ENCODE measurements around the gene FBXL4.
A peak's percentile ranks its signal among the peaks of the same experiment; 100 is the strongest.
"Not testable (repeated sequence)": the region's sequence is repeated elsewhere in the genome, so short reads cannot be mapped to it uniquely, and the experiment has no call there.

Gene FBXL4

GRCh38 chr6:98932381-98932780 is 15.4 kb downstream of the FBXL4 start:
- no peaks in the 10 kb centered on the region for H3K9me3 Mint-ChIP-seq
- ATAC-seq (replicated peaks) (peak in 1 of 2 donors; percentile 23), DNase-seq (no peak)
- H3K4me1 Mint-ChIP-seq = peaks cover 38 to 58% of the 10 kb centered on the region in 2 donors
- H3K4me3 Mint-ChIP-seq = peak overlapping the region; percentile 11 to 32
- H3K27me3 Mint-ChIP-seq = no peaks in the 10 kb centered on the region
- no peak overlapping the region for H3K27ac Mint-ChIP-seq
- H3K36me3 Mint-ChIP-seq = peaks cover 16 to 20% of the 10 kb centered on the region in 2 donors

- no peak overlapping the region for H3K27ac Mint-ChIP-seq
- DNase-seq (no peak), ATAC-seq (replicated peaks) (no peak)
- H3K27me3 Mint-ChIP-seq = no peaks in the 10 kb centered on the region
- no peak overlapping the region for H3K4me3 Mint-ChIP-seq
- H3K36me3 Mint-ChIP-seq = peaks cover 18 to 22% of the 10 kb centered on the region in 2 donors
- H3K4me1 Mint-ChIP-seq = peaks cover 37 to 55% of the 10 kb centered on the region in 2 donors
- no peaks in the 10 kb centered on the region for H3K9me3 Mint-ChIP-seq
Measured at GRCh38 chr6:98931696-98932095, 16.1 kb downstream of the FBXL4 start.

GRCh38 chr6:98929498-98930060 is 18.2 kb downstream of the FBXL4 start:
- peaks cover 25 to 26% of the 10 kb centered on the region in 2 donors for H3K36me3 Mint-ChIP-seq
- peak overlapping the region in 1 of 2 donors; percentile 22 for H3K4me3 Mint-ChIP-seq
- no peaks in the 10 kb centered on the region for H3K27me3 Mint-ChIP-seq
- no peak for DNase-seq
- ATAC-seq (replicated peaks) = peak; percentile 59 to 83
- H3K27ac Mint-ChIP-seq = no peak overlapping the region
- no peaks in the 10 kb centered on the region for H3K9me3 Mint-ChIP-seq
- H3K4me1 Mint-ChIP-seq = peaks cover 33 to 57% of the 10 kb centered on the region in 2 donors

- ATAC-seq (replicated peaks) = peak; percentile 72 to 77
- Mint-ChIP-seq H3K36me3 (peaks cover 26 to 29% of the 10 kb centered on the region in 2 donors), H3K27me3 (no peaks in the 10 kb centered on the region), H3K9me3 (no peaks in the 10 kb centered on the region), H3K4me3 (no peak overlapping the region), H3K4me1 (peaks cover 29 to 55% of the 10 kb centered on the region in 2 donors), H3K27ac (peak overlapping the region; percentile 37)
- DNase-seq = no peak
Measured at GRCh38 chr6:98928688-98929087, 19.1 kb downstream of the FBXL4 start.

- Mint-ChIP-seq H3K4me1 (peaks cover 23 to 43% of the 10 kb centered on the region in 2 donors), H3K27ac (no peak overlapping the region), H3K9me3 (no peaks in the 10 kb centered on the region), H3K27me3 (no peaks in the 10 kb centered on the region), H3K36me3 (peaks cover 32 to 35% of the 10 kb centered on the region in 2 donors), H3K4me3 (no peak overlapping the region)
- ATAC-seq (replicated peaks) = no peak
- DNase-seq = no peak
Measured at GRCh38 chr6:98927534-98927933, 20.2 kb downstream of the FBXL4 start.

GRCh38 chr6:98925831-98926230 is 21.9 kb downstream of the FBXL4 start:
- ATAC-seq (replicated peaks) (no peak), DNase-seq (no peak)
- Mint-ChIP-seq H3K4me1 (peaks cover 18 to 42% of the 10 kb centered on the region in 2 donors), H3K4me3 (no peak overlapping the region), H3K27me3 (no peaks in the 10 kb centered on the region), H3K36me3 (peaks cover 35 to 38% of the 10 kb centered on the region in 2 donors), H3K27ac (no peak overlapping the region), H3K9me3 (no peaks in the 10 kb centered on the region)

- no peak for ATAC-seq (replicated peaks)
- Mint-ChIP-seq H3K27me3 (no peaks in the 10 kb centered on the region), H3K27ac (no peak overlapping the region), H3K4me1 (peaks cover 15 to 36% of the 10 kb centered on the region in 2 donors), H3K4me3 (no peak overlapping the region), H3K9me3 (no peaks in the 10 kb centered on the region), H3K36me3 (peaks cover 31 to 33% of the 10 kb centered on the region in 2 donors)
- no peak for DNase-seq
Measured at GRCh38 chr6:98924647-98925046, 23.1 kb downstream of the FBXL4 start.

- H3K27me3 Mint-ChIP-seq = no peaks in the 10 kb centered on the region
- no peak overlapping the region for H3K4me3 Mint-ChIP-seq
- H3K27ac Mint-ChIP-seq = peak overlapping the region; percentile 71
- no peaks in the 10 kb centered on the region for H3K9me3 Mint-ChIP-seq
- DNase-seq = no peak
- ATAC-seq (replicated peaks) = peak; percentile 61
- peaks cover 8 to 19% of the 10 kb centered on the region in 2 donors for H3K4me1 Mint-ChIP-seq
- H3K36me3 Mint-ChIP-seq = peaks cover 17 to 22% of the 10 kb centered on the region in 2 donors
Measured at GRCh38 chr6:98920904-98921431, 26.8 kb downstream of the FBXL4 start.

- H3K27ac Mint-ChIP-seq; ATAC-seq (replicated peaks); H3K4me3 Mint-ChIP-seq; H3K4me1 Mint-ChIP-seq; DNase-seq; H3K27me3 Mint-ChIP-seq: not testable (repeated sequence)
- Mint-ChIP-seq H3K36me3 (peaks cover 44 to 55% of the 10 kb centered on the region in 2 donors), H3K9me3 (peaks cover 15 to 19% of the 10 kb centered on the region in 2 donors)
Measured at GRCh38 chr6:98910946-98911345, 36.8 kb downstream of the FBXL4 start.

- ATAC-seq (replicated peaks) = no peak
- peaks cover 46 to 58% of the 10 kb centered on the region in 2 donors for H3K36me3 Mint-ChIP-seq
Measured at GRCh38 chr6:98909236-98909635, 38.5 kb downstream of the FBXL4 start.

GRCh38 chr6:98906342-98906741 is 41.4 kb downstream of the FBXL4 start:
- not testable (repeated sequence) for H3K27me3 Mint-ChIP-seq; ATAC-seq (replicated peaks); H3K9me3 Mint-ChIP-seq; H3K4me3 Mint-ChIP-seq; DNase-seq; H3K27ac Mint-ChIP-seq; H3K4me1 Mint-ChIP-seq
- H3K36me3 Mint-ChIP-seq = peaks cover 25 to 39% of the 10 kb centered on the region in 2 donors

More at GRCh38 chr6:98909236-98909635, 38.5 kb downstream of the FBXL4 start:
- H3K9me3 Mint-ChIP-seq = peaks cover 15 to 19% of the 10 kb centered on the region in 2 donors
- H3K27me3 Mint-ChIP-seq = no peaks in the 10 kb centered on the region
- DNase-seq = no peak
- H3K4me1 Mint-ChIP-seq = peaks cover 3 to 9% of the 10 kb centered on the region in 2 donors
- no peak overlapping the region for H3K27ac Mint-ChIP-seq
- H3K4me3 Mint-ChIP-seq = no peak overlapping the region

- ATAC-seq (replicated peaks) (no peak), DNase-seq (no peak)
- Mint-ChIP-seq H3K36me3 (peaks cover 28 to 44% of the 10 kb centered on the region in 2 donors), H3K4me1 (peaks cover 4 to 9% of the 10 kb centered on the region in 2 donors), H3K9me3 (peaks cover 0 to 8% of the 10 kb centered on the region in 2 donors), H3K27ac (no peak overlapping the region), H3K4me3 (no peak overlapping the region), H3K27me3 (no peaks in the 10 kb centered on the region)
Measured at GRCh38 chr6:98905759-98906158, 42.0 kb downstream of the FBXL4 start.

- H3K36me3 Mint-ChIP-seq = peaks cover 26 to 50% of the 10 kb centered on the region in 2 donors
- no peak for DNase-seq
- peaks cover 1 to 3% of the 10 kb centered on the region in 2 donors for H3K4me1 Mint-ChIP-seq
Measured at GRCh38 chr6:98904096-98904495, 43.6 kb downstream of the FBXL4 start.

GRCh38 chr6:98900706-98901105 is 47.0 kb downstream of the FBXL4 start:
- Mint-ChIP-seq H3K9me3 (peaks cover 2 to 3% of the 10 kb centered on the region in 2 donors), H3K4me3 (no peak overlapping the region), H3K27ac (no peak overlapping the region), H3K27me3 (no peaks in the 10 kb centered on the region), H3K36me3 (peaks cover 34 to 46% of the 10 kb centered on the region in 2 donors), H3K4me1 (peaks cover 6 to 14% of the 10 kb centered on the region in 2 donors)
- no peak for DNase-seq
- no peak for ATAC-seq (replicated peaks)

More at GRCh38 chr6:98904096-98904495, 43.6 kb downstream of the FBXL4 start:
- H3K9me3 Mint-ChIP-seq = peaks cover 0 to 10% of the 10 kb centered on the region in 2 donors
- no peak overlapping the region for H3K27ac Mint-ChIP-seq
- no peak overlapping the region for H3K4me3 Mint-ChIP-seq
- H3K27me3 Mint-ChIP-seq = no peaks in the 10 kb centered on the region
- no peak for ATAC-seq (replicated peaks)

- no peak for ATAC-seq (replicated peaks)
- Mint-ChIP-seq H3K36me3 (peaks cover 28 to 40% of the 10 kb centered on the region in 2 donors), H3K4me3 (no peak overlapping the region), H3K27me3 (no peaks in the 10 kb centered on the region), H3K4me1 (peaks cover 5 to 14% of the 10 kb centered on the region in 2 donors), H3K27ac (no peak overlapping the region), H3K9me3 (peaks cover 0 to 2% of the 10 kb centered on the region in 2 donors)
- DNase-seq = no peak
Measured at GRCh38 chr6:98894810-98895209, 52.9 kb downstream of the FBXL4 start.

Data from stimulated activated naive B cell treated with anti-CD40 and anti-IgM and Interleukin-4, amounts not matched to agents 10 μg/mL and 1 μg/mL and 100 μg/mL, for 72 hours (primary cell).